H9 (cell line): Measurements from ENCODE around the gene R3HDM1. TPM values are rescaled to one million over a fixed set of nuclear protein-coding genes. Genes with fewer than 3 reads are reported as not detected.

Source experiments
- DNase-seq: peaks from one replicate; pipeline ENCODE4 v3.0.0-alpha.2; 2017
- H2AFZ ChIP-seq: one replicate; pipeline ENCODE4 v1.6.1; 2013; ENCODE audit warnings: mild to moderate bottlenecking, low read length, control low read depth, moderate library complexity
- H2AK5ac ChIP-seq: 2 replicates; pipeline ENCODE4 v1.6.1; 2013; ENCODE audit warnings: low read length, control low read depth, mixed read lengths; ENCODE audit not compliant: insufficient read length
- H2BK120ac ChIP-seq: one replicate; pipeline ENCODE4 v1.6.1; 2013; ENCODE audit warnings: low read depth, mild to moderate bottlenecking, low read length, control low read depth, inconsistent platforms; ENCODE audit not compliant: poor library complexity, severe bottlenecking
- H2BK12ac ChIP-seq: 2 replicates; pipeline ENCODE4 v1.6.1; 2013; ENCODE audit warnings: low read length, control low read depth, mixed read lengths, low read depth; ENCODE audit not compliant: insufficient read length
- H2BK15ac ChIP-seq: 2 replicates; pipeline ENCODE4 v1.6.1; 2013; ENCODE audit warnings: low read depth, low read length, control low read depth
- H2BK20ac ChIP-seq: one replicate; pipeline ENCODE4 v1.6.1; 2013; ENCODE audit warnings: low read depth, mild to moderate bottlenecking, low read length, control low read depth, inconsistent platforms; ENCODE audit not compliant: poor library complexity, severe bottlenecking
- H2BK5ac ChIP-seq: 2 replicates; pipeline ENCODE4 v1.6.1; 2013; ENCODE audit warnings: low read length, control low read depth, mixed read lengths; ENCODE audit not compliant: insufficient read length
- H3K14ac ChIP-seq: 2 replicates; pipeline ENCODE4 v1.6.1; 2013; ENCODE audit warnings: low read length, control low read depth; ENCODE audit not compliant: insufficient read depth
- H3K18ac ChIP-seq: 2 replicates; pipeline ENCODE4 v1.6.1; 2013; ENCODE audit warnings: low read depth, mild to moderate bottlenecking, mixed read lengths, low read length, control low read depth; ENCODE audit not compliant: insufficient read length
- H3K23ac ChIP-seq: 2 replicates; pipeline ENCODE4 v1.6.1; 2013; ENCODE audit warnings: low read length, control low read depth, mixed read lengths, low read depth; ENCODE audit not compliant: insufficient read length
- H3K23me2 ChIP-seq: 2 replicates; pipeline ENCODE4 v1.6.1; 2013; ENCODE audit warnings: low read depth, mild to moderate bottlenecking, mixed read lengths, low read length, control low read depth; ENCODE audit not compliant: insufficient read length, poor library complexity, severe bottlenecking
- H3K27ac ChIP-seq: 2 replicates; pipeline ENCODE4 v1.5.1; 2013; ENCODE audit warnings: low read length, control low read depth, mixed read lengths, low read depth; ENCODE audit not compliant: insufficient read length
- H3K27me3 ChIP-seq: 2 replicates; pipeline ENCODE4 v1.6.1; 2013; ENCODE audit warnings: low read length, control low read depth, inconsistent platforms; ENCODE audit not compliant: insufficient read depth
- H3K4ac ChIP-seq: 2 replicates; pipeline ENCODE4 v1.6.1; 2013; ENCODE audit warnings: low read depth, mild to moderate bottlenecking, control low read depth, inconsistent platforms, low read length, moderate library complexity
- H3K4me1 ChIP-seq: 2 replicates; pipeline ENCODE4 v1.6.1; 2013; ENCODE audit warnings: low read length, control low read depth, inconsistent platforms; ENCODE audit not compliant: insufficient read depth
- H3K4me2 ChIP-seq: 2 replicates; pipeline ENCODE4 v1.6.1; 2013; ENCODE audit warnings: low read length, control low read depth, mixed read lengths; ENCODE audit not compliant: insufficient read length, insufficient read depth
- H3K56ac ChIP-seq: 2 replicates; pipeline ENCODE4 v1.6.1; 2013; ENCODE audit warnings: low read depth, mild to moderate bottlenecking, mixed read lengths, low read length, control low read depth; ENCODE audit not compliant: insufficient read length
- H3K79me1 ChIP-seq: 2 replicates; pipeline ENCODE4 v1.6.1; 2013; ENCODE audit warnings: low read depth, mild to moderate bottlenecking, moderate library complexity, low read length, control low read depth, inconsistent platforms; ENCODE audit not compliant: insufficient read depth, poor library complexity, severe bottlenecking
- H3K79me2 ChIP-seq: 2 replicates; pipeline ENCODE4 v1.6.1; 2013; ENCODE audit warnings: low read length, control low read depth, inconsistent platforms; ENCODE audit not compliant: insufficient read depth
- H3K9ac ChIP-seq: 2 replicates; pipeline ENCODE4 v1.6.1; 2013; ENCODE audit warnings: low read length, control low read depth, mixed read lengths; ENCODE audit not compliant: insufficient read length; ENCODE audit errors: extremely low read depth
- H3K9me3 ChIP-seq: one replicate; pipeline ENCODE4 v1.6.1; 2013; ENCODE audit warnings: low read depth, low read length, inconsistent platforms; ENCODE audit not compliant: control insufficient read depth
- H3T11ph ChIP-seq: one replicate; pipeline ENCODE4 v1.6.1; 2013; ENCODE audit warnings: mild to moderate bottlenecking, low read length, control low read depth, inconsistent platforms
- H4K20me1 ChIP-seq: one replicate; pipeline ENCODE4 v1.6.1; 2013; ENCODE audit not compliant: control insufficient read depth, insufficient read length, insufficient read depth
- H4K5ac ChIP-seq: 2 replicates; pipeline ENCODE4 v1.6.1; 2013; ENCODE audit warnings: low read depth, mild to moderate bottlenecking, mixed read lengths, low read length, control low read depth; ENCODE audit not compliant: insufficient read length
- H4K8ac ChIP-seq: replicated peaks from 2 replicates; pipeline ENCODE4 v1.6.1; 2013; ENCODE audit warnings: low read length, control low read depth, mixed read lengths, low read depth; ENCODE audit not compliant: insufficient read length
- H4K91ac ChIP-seq: 2 replicates; pipeline ENCODE4 v1.6.1; 2013; ENCODE audit warnings: low read depth, mild to moderate bottlenecking, moderate library complexity, mixed read lengths, low read length, control low read depth; ENCODE audit not compliant: insufficient read length
- H3K27ac Mint-ChIP-seq, 3 experiments: 2 replicates in 2 of 3; 3 replicates in 1 of 3; pipeline ENCODE4 v1.8.0; 2020 to 2021; ENCODE audit warnings: mixed read lengths in 3 of 3, mild to moderate bottlenecking in 1 of 3, moderate library complexity in 1 of 3
- H3K27me3 Mint-ChIP-seq: 2 replicates; pipeline ENCODE4 v1.8.0; 2021; ENCODE audit warnings: low read depth, mild to moderate bottlenecking, moderate library complexity, mixed read lengths
- H3K36me3 Mint-ChIP-seq, 3 experiments: 2 replicates in 2 of 3; 3 replicates in 1 of 3; pipeline ENCODE4 v1.8.0; 2020 to 2021; ENCODE audit warnings: low read depth in 3 of 3, mixed read lengths in 3 of 3; ENCODE audit not compliant: insufficient read depth in 1 of 3
- H3K4me1 Mint-ChIP-seq, 2 experiments: 2 replicates each; pipeline ENCODE4 v1.8.0; 2020; ENCODE audit warnings: mixed read lengths in 2 of 2
- H3K4me3 Mint-ChIP-seq, 2 experiments: 2 replicates in 1 of 2; 3 replicates in 1 of 2; pipeline ENCODE4 v1.8.0; 2020 to 2021; ENCODE audit warnings: mild to moderate bottlenecking in 2 of 2, mixed read lengths in 2 of 2, moderate library complexity in 1 of 2
- H3K9me3 Mint-ChIP-seq, 2 experiments: 2 replicates in 1 of 2; 3 replicates in 1 of 2; pipeline ENCODE4 v1.8.0; 2020; ENCODE audit warnings: mild to moderate bottlenecking in 2 of 2, mixed read lengths in 2 of 2, moderate library complexity in 1 of 2
- CTCF ChIP-seq: fragments of 200-600 bp; sonication (generic); conservative IDR thresholded peaks from 3 replicates; pipeline ENCODE4 v1.8.0; 2021; ENCODE audit warnings: antibody characterized with exemption, mild to moderate bottlenecking
- WGBS: extraction: QIAGEN DNeasy Blood & Tissue Kit; methylation state at CpG from one replicate; pipeline ENCODE4 v1.1.7; 2013; ENCODE audit warnings: missing lambda C conversion rate, low lambda C conversion rate, mixed read lengths; ENCODE audit not compliant: insufficient read length; ENCODE audit errors: extremely low coverage; 5-methylcytosine and 5-hydroxymethylcytosine counted together
- total RNA-seq: library from RNA; stranded (reverse); gene quantifications from 2 replicates; pipeline ENCODE4 v1.2.1, GENCODE V29; 2021

Gene R3HDM1
- total RNA-seq, 1 experiment from 2014 or later: 58.8 TPM

GRCh38 chr2:135557530-135557929, 26.2 kb downstream of the R3HDM1 start:
- H3K4me3 Mint-ChIP-seq: no peak overlapping the region
- peaks cover 0 to 10% (median 0%) of the 10 kb centered on the region in 3 experiments; a peak in 4 of 7 replicates for H3K36me3 Mint-ChIP-seq
- no peaks in the 10 kb centered on the region for H3K27me3 Mint-ChIP-seq
- WGBS: no CpG with 5 or more reads among the region's 1 CpG
- peaks cover 12 to 22% of the 10 kb centered on the region in 2 experiments for H3K4me1 Mint-ChIP-seq
- Histone ChIP-seq H3K4me2 (no peak overlapping the region), H2AFZ (no peak overlapping the region), H3K79me1 (no peaks in the 10 kb centered on the region), H2BK12ac (no peak overlapping the region), H4K20me1 (no peaks in the 10 kb centered on the region), H4K5ac (no peak overlapping the region), H3K4me1 (no peaks in the 10 kb centered on the region; the same call in 1 of the 2 replicates), H2BK15ac (no peak overlapping the region), H3K4ac (no peak overlapping the region), H2BK5ac (no peak overlapping the region), H2BK20ac (no peak overlapping the region), H3K56ac (no peak overlapping the region), H3K9ac (no peak overlapping the region), H3K27me3 (no peaks in the 10 kb centered on the region), H3K23me2 (no peaks in the 10 kb centered on the region), H3K79me2 (peaks cover 5% of the 10 kb centered on the region; the same call in 1 of the 2 replicates), H3T11ph (no peak overlapping the region), H3K9me3 (no peaks in the 10 kb centered on the region), H4K91ac (no peak overlapping the region), H3K23ac (no peak overlapping the region), H3K18ac (no peak overlapping the region), H4K8ac (no peak overlapping the region), H2AK5ac (no peak overlapping the region), H2BK120ac (no peak overlapping the region), H3K14ac (no peak overlapping the region), H3K27ac (no peak overlapping the region)
- H3K27ac Mint-ChIP-seq: peak overlapping the region in 1 of 3 experiments; percentile 3; a peak in 2 of 7 replicates
- no peak for TF ChIP-seq CTCF
- H3K9me3 Mint-ChIP-seq: no peaks in the 10 kb centered on the region
- DNase-seq: no peak
